ENCODE results near the gene SRF.

GRCh38 chr6:43196337-43196736 lies 25.3 kb downstream of the SRF start:
- TF ChIP-seq CTCF (conservative IDR thresholded peaks at IDR 0.05) (no peak), EZH2 (IDR thresholded peaks at IDR 0.05; ENCODE audit: low read depth) (no peak)
